ENCODE results near the gene GRIA3. TPM values are rescaled to one million over a fixed set of nuclear protein-coding genes. Genes with fewer than 3 reads are reported as not detected.

Gene GRIA3
- total RNA-seq, 4 donors from 2014 or later: 0.19 to 1.1 (median 0.55) TPM

DNA sequence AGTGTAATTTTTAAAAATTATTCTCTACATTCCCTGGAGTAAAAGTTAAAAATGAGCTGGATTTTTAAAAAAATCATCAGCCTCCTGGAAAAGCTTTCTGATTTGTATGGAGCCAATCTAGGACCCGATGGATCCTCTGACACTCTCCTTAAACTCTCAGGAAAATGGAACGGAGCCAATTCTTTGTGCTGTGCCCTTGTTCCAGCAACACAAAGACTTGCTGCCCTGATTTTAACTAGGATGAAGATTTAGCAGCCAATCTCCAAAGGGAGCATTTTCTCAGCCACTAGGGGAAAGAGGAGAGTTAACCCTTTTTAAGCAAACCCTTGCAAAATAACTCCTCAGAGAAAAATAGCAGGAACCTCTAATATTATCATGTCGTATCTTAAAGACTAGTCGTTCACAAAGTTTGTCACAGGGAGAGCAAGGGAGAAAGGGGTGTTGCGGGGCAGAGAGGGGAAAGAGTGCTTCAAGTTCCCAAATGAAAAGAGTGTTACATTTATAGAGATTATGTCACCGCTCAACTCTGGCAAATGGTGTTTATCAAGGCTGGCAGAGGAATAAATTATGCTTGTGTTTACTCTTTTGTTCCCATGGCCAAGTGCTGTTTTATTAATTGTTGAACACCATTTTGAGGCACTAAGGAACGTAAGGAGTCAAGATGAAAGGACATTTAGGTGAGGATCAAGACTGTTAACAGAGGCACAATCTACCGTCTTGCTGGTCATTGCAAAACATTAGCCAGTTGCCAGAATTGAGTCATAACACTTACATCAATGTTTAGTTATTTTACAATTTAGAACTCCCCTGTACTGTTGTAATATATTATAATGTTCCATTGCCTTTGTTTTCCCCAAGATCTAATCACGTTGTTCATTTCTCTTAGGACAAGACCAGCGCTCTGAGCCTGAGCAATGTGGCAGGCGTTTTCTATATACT is 298.1 kb downstream of the GRIA3 start:
- no peak for DNase-seq (ENCODE audit: low spot score)
- no peak for TF ChIP-seq CTCF (IDR thresholded peaks at IDR 0.05)
- ATAC-seq (ENCODE audit: low FRiP score): no peak

DNA sequence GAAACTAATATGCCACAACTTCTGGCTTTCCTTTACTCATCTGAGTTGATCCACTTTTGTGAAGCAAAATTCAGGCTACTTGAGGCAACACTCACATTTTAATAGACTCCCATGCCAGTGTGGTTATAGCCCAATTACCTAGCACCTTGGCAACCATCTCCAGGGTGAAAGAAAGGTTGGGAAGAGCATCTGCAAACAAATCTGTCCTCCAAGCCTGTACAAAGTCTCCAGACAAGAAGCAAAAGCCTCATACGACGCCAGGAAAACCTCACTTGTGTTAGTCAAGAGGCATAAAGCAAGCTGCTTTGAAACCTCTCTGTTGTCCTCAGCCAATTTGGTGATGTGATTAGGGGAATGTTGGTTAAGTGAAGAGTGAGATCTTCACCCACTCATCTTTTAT is 302.2 kb downstream of the GRIA3 start:
- TF ChIP-seq CTCF (IDR thresholded peaks at IDR 0.05): no peak
- DNase-seq (ENCODE audit: low spot score) (no peak), ATAC-seq (ENCODE audit: low FRiP score) (no peak)

- DNase-seq (ENCODE audit: low spot score) (no peak), ATAC-seq (ENCODE audit: low FRiP score) (no peak)
- TF ChIP-seq CTCF (IDR thresholded peaks at IDR 0.05): no peak
Observed at GRCh38 chrX:123487236-123487635, 303.2 kb downstream of the GRIA3 start.

GRCh38 chrX:123487669-123488068 is 303.6 kb downstream of the GRIA3 start:
- no peak for TF ChIP-seq CTCF (IDR thresholded peaks at IDR 0.05)
- DNase-seq (ENCODE audit: low spot score) (no peak), ATAC-seq (ENCODE audit: low FRiP score) (no peak)

- no peak for ATAC-seq (ENCODE audit: low FRiP score)
- DNase-seq (ENCODE audit: low spot score): no peak
- TF ChIP-seq CTCF (IDR thresholded peaks at IDR 0.05): no peak
Observed at GRCh38 chrX:123489011-123489410, 304.9 kb downstream of the GRIA3 start.

- no peak for DNase-seq (ENCODE audit: low spot score)
- TF ChIP-seq CTCF (IDR thresholded peaks at IDR 0.05): no peak
- no peak for ATAC-seq (ENCODE audit: low FRiP score)
Observed at GRCh38 chrX:123493857-123494256, 309.8 kb downstream of the GRIA3 start.

DNA sequence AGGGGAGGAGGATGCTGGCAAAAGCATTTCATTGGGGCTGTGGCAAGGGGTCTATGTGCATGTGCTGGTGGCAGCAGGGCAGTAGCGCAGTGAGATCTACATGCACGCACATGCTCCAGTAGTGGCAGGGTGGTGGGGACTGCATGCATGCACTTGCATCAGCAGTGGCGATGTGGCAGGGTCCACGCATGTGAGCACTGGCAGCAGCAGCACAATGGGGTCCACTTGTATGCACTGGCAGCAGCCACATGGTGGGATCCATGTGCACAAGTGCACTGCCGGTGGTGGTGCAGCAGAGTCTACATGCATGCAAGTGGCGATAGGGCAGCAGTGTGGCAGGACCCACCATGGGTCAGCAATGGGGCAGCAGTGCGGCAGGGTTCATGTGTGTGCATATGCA is 315.7 kb downstream of the GRIA3 start:
- no peak for TF ChIP-seq CTCF (IDR thresholded peaks at IDR 0.05)
- no peak for DNase-seq (ENCODE audit: low spot score)
- no peak for ATAC-seq (ENCODE audit: low FRiP score)
